Activated naive CD4-positive, alpha-beta T cell treated with anti-CD3 and anti-CD28 coated beads, Interleukin-2, amount 50 U/mL, for 24 hours (primary cell): Measurements from ENCODE around the gene GPC4.

Experiments
- H3K27ac Mint-ChIP-seq: one replicate; pipeline ENCODE4 v1.8.0; 2021; ENCODE audit warnings: mild to moderate bottlenecking, mixed read lengths
- H3K27me3 Mint-ChIP-seq: one replicate; pipeline ENCODE4 v1.8.0; 2021; ENCODE audit warnings: mixed read lengths
- H3K36me3 Mint-ChIP-seq: one replicate; pipeline ENCODE4 v1.8.0; 2021; ENCODE audit warnings: mixed read lengths
- H3K4me1 Mint-ChIP-seq: one replicate; pipeline ENCODE4 v1.8.0; 2021; ENCODE audit warnings: mixed read lengths
- H3K4me3 Mint-ChIP-seq: one replicate; pipeline ENCODE4 v1.8.0; 2021; ENCODE audit warnings: mild to moderate bottlenecking, mixed read lengths
- H3K9me3 Mint-ChIP-seq: one replicate; pipeline ENCODE4 v1.8.0; 2021; ENCODE audit warnings: mixed read lengths

GPC4 gene

DNA sequence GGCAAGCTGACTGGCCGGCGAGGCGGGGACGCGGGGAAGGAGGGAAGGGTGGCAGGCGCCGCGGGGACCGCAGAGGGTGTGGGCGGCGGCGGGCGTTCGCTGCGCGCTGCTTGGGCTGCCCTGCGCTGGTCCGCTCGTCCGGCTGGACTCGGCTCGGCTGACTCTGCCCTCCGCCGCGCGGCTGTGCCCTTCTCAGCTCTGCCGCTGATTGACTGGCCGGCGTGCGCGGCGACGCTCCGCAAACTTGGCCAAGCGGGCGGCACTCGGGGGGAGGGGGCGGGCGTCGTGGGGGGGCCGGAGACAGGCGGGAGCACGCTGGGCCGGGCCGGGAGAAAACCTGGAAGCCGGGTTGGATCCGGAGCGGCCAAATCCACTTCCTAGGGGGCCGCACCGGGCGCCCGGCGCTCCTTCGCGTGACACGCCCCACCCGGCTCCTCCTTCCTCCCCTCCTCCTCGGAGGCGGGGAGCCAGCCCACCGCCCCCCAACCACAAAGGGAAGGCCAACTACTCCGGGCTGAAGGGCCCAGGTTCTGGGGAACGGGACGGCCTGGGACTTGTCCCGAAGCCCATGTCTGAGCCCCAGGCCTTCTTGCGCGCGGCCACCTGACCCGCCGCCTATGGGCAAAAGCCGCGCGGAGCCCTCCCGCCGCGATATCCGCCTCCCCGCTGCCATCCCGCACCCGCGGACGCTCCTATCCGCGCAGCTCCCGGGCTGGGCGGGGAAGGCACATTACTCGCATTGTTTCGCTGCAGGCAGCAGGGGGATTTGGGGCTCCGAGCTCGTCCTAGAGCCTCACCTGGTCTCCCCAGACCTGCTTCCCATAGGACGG lies at the start of gene GPC4:
GPC4 (minus strand) TSS at position 214 of the 830 bp plus-strand sequence. CDS start 524 bp downstream, outside the sequence.
- H3K27me3 Mint-ChIP-seq = peaks cover 19% of the 10 kb centered on the region
- H3K4me1 Mint-ChIP-seq = peaks cover 8% of the 10 kb centered on the region
- H3K27ac Mint-ChIP-seq = no peak within 1 kb of the TSS
- no peaks in the 10 kb centered on the region for H3K9me3 Mint-ChIP-seq
- no peaks in the 10 kb centered on the region for H3K36me3 Mint-ChIP-seq
- H3K4me3 Mint-ChIP-seq = peak within 1 kb of the TSS; percentile 26

DNA sequence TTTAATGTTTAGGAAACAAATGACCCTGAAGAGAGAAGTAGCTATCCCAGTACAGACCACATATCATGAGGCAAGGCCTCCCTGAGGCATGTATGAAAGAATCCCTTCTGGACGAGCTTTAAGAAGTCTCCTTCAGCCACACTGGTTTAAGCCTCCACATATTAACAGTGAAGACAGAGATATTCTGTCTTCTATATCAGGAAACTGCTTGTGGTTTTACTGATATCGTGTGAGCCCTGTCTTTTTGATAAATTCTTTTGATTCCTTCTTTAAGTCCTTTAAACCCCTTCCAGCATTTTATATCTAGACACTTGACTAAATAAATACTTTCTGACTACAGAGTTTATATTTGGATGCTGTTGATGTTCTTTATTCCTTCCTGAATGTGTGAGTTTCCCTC lies 45.9 kb upstream of the GPC4 start:
- peaks cover 3% of the 10 kb centered on the region for H3K27me3 Mint-ChIP-seq
- no peak overlapping the region for H3K4me3 Mint-ChIP-seq
- H3K9me3 Mint-ChIP-seq = no peaks in the 10 kb centered on the region
- no peak overlapping the region for H3K27ac Mint-ChIP-seq
- no peaks in the 10 kb centered on the region for H3K4me1 Mint-ChIP-seq
- no peaks in the 10 kb centered on the region for H3K36me3 Mint-ChIP-seq

DNA sequence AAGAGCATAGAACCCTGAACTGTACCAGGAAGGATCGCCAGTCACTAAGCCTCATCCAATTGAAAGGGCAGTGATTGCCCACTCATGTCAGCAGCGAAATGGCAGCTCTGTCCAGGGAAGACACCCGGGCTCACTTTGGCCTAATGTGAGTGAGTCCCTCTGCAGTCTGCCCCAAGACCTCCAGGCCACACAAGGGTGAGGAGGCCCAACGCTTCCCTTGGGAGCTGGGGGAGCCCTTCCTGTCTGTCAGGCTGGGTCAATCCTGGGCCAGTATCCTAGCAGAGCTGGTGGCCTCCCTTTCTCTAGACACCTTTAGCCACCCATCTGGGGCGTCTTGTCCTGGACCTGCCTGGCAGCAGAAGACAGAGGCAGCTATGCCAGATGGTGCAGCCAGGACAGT lies 39.6 kb upstream of the GPC4 start:
- Mint-ChIP-seq H3K36me3 (no peaks in the 10 kb centered on the region), H3K27me3 (peaks cover 1% of the 10 kb centered on the region), H3K9me3 (no peaks in the 10 kb centered on the region), H3K27ac (no peak overlapping the region), H3K4me1 (no peaks in the 10 kb centered on the region), H3K4me3 (no peak overlapping the region)

DNA sequence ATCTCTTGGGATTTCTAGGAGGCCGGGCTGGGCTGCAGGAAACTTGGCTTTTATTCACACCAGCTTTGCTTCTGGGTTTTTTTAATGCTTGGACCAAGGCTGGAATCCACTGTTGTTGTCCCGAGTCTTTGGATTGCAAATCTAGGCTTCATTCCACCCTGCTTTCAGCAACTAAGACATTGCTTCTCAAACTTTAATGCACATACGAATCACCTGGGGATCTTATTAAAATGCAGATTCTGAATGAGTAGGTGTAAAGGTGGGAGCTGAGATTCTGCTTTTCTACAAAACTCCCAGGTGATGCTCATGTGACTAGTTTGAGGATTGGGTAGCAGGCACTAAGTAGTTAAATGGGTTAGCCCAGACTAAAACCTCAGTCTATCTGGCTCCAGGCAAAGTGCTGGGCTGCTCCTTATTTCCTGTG lies 39.2 kb upstream of the GPC4 start:
- Mint-ChIP-seq H3K4me3 (no peak overlapping the region), H3K4me1 (no peaks in the 10 kb centered on the region), H3K36me3 (no peaks in the 10 kb centered on the region), H3K9me3 (no peaks in the 10 kb centered on the region), H3K27ac (no peak overlapping the region), H3K27me3 (peaks cover 1% of the 10 kb centered on the region)

DNA sequence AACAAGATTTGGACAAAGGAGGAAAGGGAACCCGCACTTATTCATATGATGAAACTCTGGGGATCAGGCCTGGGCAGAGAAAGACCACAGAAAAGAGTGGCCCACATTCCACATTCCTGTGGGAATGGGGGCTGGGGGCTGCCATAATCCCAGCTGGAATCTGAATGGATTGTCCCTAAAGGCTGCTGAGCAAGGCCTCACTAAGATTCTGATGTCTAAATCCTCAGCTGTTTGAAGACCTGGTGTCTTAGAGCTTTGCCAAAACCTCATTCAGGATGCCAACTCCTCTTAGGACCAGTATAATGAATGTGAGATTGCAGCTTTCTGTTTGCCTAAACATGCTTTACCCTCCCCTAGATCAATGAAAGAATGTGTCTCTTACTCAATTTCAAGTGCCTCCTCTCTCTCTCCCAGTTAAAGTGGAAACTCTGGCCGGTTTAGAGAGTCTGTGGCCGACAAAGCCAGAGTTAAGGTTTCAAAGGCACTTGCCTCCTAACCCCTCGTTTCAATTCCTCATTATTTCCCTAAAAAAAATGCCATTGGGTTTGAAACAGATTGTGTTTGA lies 33.3 kb upstream of the GPC4 start:
- no peak overlapping the region for H3K27ac Mint-ChIP-seq

DNA sequence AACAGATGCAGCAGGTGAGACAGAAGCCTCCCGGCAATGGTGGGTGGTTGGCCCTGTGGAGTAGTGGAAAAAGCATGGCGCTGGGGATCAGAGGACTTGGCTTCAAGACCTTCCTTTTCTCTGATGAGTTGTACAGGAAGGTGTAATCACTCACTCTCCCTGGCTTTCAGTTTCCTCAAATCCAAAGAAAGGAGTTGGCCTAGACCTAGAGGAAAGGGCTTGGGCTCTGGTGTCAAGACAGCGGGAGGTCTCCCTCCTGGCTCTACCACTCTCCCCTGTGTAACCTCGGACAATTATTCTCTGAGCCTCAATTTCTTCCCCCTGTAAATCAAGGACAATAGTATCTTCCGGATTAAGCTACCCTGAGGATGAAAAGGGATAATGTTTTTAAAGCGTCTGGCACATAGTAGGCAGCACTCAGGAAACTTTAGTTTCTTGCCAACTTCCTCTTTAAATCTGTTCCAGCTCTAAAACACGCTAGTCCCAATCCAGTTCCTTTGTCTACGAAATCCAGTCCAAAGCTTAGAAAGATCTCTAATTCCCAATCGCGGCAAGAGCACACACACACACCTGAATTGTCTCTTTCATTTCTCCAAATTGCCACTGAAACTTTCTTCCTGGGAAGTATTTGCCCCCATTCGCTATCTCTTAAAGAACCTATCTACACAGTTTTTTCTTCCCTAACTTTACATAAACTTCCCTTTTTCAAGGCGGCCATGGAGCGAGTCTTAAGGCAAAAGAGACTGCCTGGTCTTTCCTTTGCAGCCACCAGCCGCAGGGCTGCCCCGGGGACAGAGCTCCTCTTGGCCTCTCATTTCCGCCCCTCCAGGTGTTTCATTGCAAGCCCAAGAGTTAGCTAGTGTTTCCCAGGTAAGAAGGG lies 29.9 kb upstream of the GPC4 start:
- peaks cover 6% of the 10 kb centered on the region for H3K4me1 Mint-ChIP-seq
- no peaks in the 10 kb centered on the region for H3K36me3 Mint-ChIP-seq
- no peaks in the 10 kb centered on the region for H3K9me3 Mint-ChIP-seq
- H3K27me3 Mint-ChIP-seq = peaks cover 2% of the 10 kb centered on the region
- H3K27ac Mint-ChIP-seq = no peak overlapping the region
- H3K4me3 Mint-ChIP-seq = no peak overlapping the region

More for the DNA sequence above, 33.3 kb upstream of the GPC4 start:
- Mint-ChIP-seq H3K4me1 (peaks cover 6% of the 10 kb centered on the region), H3K4me3 (no peak overlapping the region), H3K9me3 (no peaks in the 10 kb centered on the region), H3K27me3 (peaks cover 2% of the 10 kb centered on the region), H3K36me3 (no peaks in the 10 kb centered on the region)

DNA sequence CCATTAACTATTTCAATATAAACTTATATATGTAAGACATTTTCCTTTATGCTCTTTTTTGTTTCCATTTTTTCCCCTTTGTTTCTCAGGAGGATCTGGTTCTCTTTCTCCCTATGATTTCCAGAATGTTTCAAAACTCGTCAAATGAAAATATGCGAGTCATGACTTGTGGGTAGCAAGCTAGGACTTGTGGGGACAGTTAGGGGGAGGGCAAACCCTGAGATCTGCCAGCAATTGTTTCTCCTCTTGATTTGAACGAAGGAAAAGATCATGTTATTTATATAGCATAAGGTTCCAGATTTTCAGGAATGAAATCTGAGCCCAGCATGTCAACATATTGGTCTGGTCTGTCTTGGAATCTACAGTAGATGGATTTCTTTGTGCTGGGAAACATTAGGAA lies 28.9 kb upstream of the GPC4 start:
- Mint-ChIP-seq H3K27ac (no peak overlapping the region), H3K4me3 (no peak overlapping the region), H3K9me3 (no peaks in the 10 kb centered on the region), H3K4me1 (peaks cover 6% of the 10 kb centered on the region), H3K36me3 (no peaks in the 10 kb centered on the region), H3K27me3 (peaks cover 2% of the 10 kb centered on the region)

DNA sequence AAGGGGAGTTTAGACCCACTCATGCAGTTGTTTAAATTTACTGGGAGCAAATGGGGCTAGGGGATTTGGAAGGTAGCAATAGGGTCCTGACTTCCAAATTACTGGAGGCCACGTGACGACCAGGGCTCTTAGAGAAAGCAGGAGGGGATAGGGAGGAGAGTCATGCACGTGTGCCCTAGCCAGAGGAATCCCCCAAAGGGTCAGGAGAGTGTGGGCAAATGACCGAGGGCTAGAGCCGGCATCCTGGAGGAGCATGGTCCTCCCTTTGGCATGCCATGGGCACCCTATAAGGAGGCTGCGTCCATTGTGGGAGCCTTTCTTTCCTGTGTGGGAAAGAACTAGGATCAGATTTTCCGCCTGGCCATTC lies 25.5 kb upstream of the GPC4 start:
- H3K9me3 Mint-ChIP-seq = no peaks in the 10 kb centered on the region
- no peak overlapping the region for H3K27ac Mint-ChIP-seq
- peaks cover 1% of the 10 kb centered on the region for H3K27me3 Mint-ChIP-seq
- H3K4me1 Mint-ChIP-seq = peaks cover 6% of the 10 kb centered on the region
- no peak overlapping the region for H3K4me3 Mint-ChIP-seq
- H3K36me3 Mint-ChIP-seq = no peaks in the 10 kb centered on the region

DNA sequence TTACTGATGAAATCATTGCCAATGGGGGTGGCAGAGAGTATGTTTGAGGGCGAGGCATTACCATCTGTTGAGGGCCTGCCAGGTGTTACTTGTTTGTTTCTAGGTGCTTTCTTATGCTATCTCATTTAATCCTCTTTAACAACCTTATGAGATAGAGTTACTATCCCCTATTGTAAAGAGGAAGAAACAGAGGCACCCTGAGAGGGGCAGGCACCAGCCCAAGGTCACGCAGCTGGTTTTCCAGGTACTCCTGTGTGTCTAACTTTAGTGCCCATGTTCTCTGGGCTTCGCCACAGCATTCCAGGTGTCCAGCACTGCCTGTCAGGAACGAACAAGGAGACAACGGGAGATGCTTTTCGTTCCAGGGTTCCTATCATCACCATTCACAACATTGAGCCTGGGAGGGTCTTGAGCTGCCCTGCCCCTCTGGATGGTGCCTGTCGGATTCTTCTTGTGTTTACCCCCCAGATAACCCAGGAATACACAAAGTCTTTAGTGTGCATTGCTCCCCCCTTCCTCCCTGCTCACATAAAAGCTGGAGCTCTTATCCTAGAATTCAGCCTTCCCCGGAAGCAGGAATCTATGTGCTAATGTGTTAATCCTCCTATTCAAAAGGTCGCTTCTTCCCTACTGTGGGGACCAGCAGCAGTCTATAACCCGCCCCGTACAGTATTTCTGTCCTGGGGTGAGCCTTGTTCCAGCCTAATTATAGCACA lies 24.9 kb upstream of the GPC4 start:
- Mint-ChIP-seq H3K27ac (no peak overlapping the region), H3K4me1 (peaks cover 2% of the 10 kb centered on the region), H3K4me3 (no peak overlapping the region), H3K9me3 (no peaks in the 10 kb centered on the region), H3K27me3 (no peaks in the 10 kb centered on the region), H3K36me3 (no peaks in the 10 kb centered on the region)

DNA sequence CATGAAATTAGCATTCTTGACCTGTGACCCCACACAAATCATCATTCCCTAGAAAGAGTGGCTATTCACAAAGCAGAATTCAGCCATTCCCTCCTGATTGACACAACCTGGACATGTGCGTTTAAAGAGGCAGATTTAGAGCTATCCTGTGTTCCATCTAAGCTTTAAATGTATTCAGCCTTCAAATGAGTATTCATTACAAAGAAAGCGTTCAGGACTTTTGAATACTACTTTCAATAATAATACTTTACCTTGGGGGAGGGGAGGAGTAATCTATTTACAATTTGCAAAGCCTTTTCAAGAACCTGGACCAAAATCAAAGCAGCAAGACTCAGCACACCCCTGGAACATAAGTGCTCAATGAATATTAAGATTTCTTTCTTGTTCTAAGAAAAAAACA lies 22.5 kb upstream of the GPC4 start:
- H3K36me3 Mint-ChIP-seq = no peaks in the 10 kb centered on the region
- no peaks in the 10 kb centered on the region for H3K27me3 Mint-ChIP-seq
- no peak overlapping the region for H3K4me3 Mint-ChIP-seq
- H3K9me3 Mint-ChIP-seq = no peaks in the 10 kb centered on the region
- no peak overlapping the region for H3K27ac Mint-ChIP-seq
- no peaks in the 10 kb centered on the region for H3K4me1 Mint-ChIP-seq

DNA sequence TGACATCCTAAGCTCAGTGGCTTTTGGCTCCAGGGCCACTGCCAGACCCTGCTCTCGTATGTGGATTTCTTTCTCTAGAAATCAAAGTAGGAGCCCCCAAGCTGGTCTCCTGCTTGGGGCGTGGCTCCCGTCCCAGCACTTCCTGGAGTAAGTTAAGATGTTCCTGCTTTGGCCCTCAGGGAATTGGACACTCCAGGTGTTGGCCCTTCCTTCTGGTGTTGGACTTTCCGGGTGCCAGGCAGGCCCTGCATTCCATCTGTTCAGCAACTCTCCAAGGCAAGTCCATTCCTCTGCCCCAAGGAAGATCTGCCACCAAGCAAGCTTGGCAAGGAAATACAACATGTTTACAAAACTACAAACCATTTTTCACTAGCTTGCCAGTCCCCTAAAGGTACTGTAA lies 22.1 kb upstream of the GPC4 start:
- Mint-ChIP-seq H3K4me1 (no peaks in the 10 kb centered on the region), H3K27me3 (no peaks in the 10 kb centered on the region), H3K36me3 (no peaks in the 10 kb centered on the region), H3K4me3 (no peak overlapping the region), H3K9me3 (no peaks in the 10 kb centered on the region), H3K27ac (no peak overlapping the region)

DNA sequence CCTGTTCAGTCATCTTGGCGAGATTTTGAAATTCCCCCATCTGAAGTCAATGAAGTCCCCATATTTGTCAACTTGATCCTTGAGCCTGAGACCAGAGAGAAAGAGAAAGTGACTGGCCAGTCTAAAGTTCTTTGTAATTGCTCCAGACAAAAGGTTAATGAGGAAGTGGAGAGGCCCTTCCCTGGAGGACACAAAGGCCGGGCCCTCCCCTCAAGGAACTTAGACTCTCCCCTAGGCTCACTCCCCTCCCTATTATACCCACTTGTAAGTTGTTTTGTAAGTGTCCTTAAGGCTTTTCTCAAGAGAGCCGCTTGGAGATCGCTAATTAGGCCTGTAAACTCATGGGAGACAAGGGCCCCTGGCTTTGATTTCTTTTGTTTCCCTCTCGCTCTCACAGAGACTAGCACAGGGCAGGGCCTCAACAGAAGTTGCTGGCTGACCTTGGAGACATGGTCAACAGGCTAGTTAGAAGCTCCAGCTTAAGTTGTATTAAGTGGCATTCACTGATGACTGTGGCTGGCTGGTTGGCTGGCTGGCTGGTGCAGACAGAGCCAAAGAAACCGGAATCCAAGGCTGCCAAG lies 20.3 kb upstream of the GPC4 start:
- Mint-ChIP-seq H3K4me3 (no peak overlapping the region), H3K9me3 (no peaks in the 10 kb centered on the region), H3K27me3 (no peaks in the 10 kb centered on the region), H3K4me1 (no peaks in the 10 kb centered on the region), H3K36me3 (no peaks in the 10 kb centered on the region), H3K27ac (no peak overlapping the region)

DNA sequence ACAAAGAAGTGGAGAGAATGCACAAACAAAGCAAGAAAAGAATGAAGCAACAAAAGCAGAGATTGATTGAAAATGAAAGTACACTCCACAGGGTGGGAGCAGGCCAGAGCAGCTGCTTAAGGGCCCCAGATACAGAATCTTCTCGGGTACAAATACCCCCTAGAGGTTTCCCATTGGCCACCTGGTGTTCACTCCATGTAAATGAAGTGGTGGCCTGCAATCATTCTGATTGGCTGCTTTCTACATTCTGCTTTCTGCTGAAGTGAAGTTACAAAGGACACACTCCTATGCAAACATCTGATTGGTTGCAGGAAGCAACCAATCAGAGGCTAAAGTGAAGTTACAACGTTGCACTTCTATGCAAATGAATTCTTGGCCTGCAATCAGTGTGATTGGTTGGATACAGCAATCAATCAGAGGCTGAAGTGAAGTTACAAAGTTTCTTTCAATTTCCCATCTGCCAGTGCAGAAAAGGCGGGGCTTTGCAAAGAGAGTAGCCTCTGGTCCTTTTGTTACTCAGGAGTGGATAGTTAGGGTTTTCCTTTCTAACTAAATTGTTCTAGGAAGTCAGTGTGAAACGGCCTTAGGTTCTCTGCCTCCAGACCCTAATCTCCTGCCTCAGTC lies 19.0 kb upstream of the GPC4 start:
- Mint-ChIP-seq H3K27me3 (no peaks in the 10 kb centered on the region), H3K9me3 (no peaks in the 10 kb centered on the region), H3K4me1 (no peaks in the 10 kb centered on the region), H3K27ac (no peak overlapping the region), H3K36me3 (no peaks in the 10 kb centered on the region), H3K4me3 (no peak overlapping the region)

DNA sequence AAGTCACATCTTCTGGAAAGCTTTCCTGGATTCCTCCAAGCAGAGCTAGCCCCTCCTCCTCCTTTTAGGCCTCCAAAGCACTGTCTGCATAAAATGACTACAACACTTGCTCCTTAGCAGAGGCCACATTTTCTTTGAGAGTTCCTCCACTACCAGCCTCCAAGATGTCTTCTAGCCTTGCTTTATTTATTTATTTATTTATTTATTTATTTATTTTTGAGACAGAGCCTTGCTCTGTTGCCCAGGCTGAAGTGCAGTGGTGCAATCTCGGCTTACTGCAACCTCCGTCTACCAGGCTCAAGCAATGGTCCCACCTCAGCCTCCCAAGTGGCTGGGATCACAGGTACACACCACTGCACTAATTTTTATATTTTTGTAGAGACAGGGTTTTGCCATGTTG lies 4.6 kb upstream of the GPC4 start:
- Mint-ChIP-seq H3K27ac (no peak overlapping the region), H3K4me1 (no peaks in the 10 kb centered on the region), H3K4me3 (no peak overlapping the region), H3K27me3 (peaks cover 20% of the 10 kb centered on the region), H3K36me3 (no peaks in the 10 kb centered on the region), H3K9me3 (no peaks in the 10 kb centered on the region)

DNA sequence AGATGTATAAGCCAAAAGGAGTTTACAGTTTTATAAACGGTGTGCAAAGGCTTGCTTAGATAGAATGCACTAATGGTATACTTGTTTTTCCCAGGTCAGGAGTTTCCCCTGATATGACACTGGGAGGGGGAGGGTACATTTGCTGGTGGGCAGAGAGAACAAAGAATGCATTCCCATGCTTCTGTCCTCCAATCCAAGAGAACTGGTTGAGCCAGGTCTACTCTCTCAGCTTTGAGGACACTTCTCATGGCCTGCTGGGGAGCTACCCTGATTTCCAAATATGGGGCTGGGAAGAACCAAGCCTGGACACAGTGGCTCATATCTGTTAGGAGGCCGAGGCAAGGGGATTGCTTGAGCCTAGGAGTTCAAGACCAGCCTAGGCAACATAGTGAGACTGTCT lies 3.3 kb upstream of the GPC4 start:
- Mint-ChIP-seq H3K9me3 (no peaks in the 10 kb centered on the region), H3K4me3 (no peak overlapping the region), H3K27me3 (peaks cover 22% of the 10 kb centered on the region), H3K36me3 (no peaks in the 10 kb centered on the region), H3K4me1 (peaks cover 8% of the 10 kb centered on the region), H3K27ac (no peak overlapping the region)
